DMS153 treated with DMSO at 0.1 percent for 48 hours (cell line): ENCODE data around the gene MMP24.
"Not testable (repeated sequence)": the region's sequence is repeated elsewhere in the genome, so short reads cannot be mapped to it uniquely, and the experiment has no call there.

Experiments
- DNase-seq: peaks from one replicate; lab custom pipeline; 2025; ENCODE audit not compliant: unreplicated experiment; lab: John Stamatoyannopoulos, UW

The MMP24 gene

DNA sequence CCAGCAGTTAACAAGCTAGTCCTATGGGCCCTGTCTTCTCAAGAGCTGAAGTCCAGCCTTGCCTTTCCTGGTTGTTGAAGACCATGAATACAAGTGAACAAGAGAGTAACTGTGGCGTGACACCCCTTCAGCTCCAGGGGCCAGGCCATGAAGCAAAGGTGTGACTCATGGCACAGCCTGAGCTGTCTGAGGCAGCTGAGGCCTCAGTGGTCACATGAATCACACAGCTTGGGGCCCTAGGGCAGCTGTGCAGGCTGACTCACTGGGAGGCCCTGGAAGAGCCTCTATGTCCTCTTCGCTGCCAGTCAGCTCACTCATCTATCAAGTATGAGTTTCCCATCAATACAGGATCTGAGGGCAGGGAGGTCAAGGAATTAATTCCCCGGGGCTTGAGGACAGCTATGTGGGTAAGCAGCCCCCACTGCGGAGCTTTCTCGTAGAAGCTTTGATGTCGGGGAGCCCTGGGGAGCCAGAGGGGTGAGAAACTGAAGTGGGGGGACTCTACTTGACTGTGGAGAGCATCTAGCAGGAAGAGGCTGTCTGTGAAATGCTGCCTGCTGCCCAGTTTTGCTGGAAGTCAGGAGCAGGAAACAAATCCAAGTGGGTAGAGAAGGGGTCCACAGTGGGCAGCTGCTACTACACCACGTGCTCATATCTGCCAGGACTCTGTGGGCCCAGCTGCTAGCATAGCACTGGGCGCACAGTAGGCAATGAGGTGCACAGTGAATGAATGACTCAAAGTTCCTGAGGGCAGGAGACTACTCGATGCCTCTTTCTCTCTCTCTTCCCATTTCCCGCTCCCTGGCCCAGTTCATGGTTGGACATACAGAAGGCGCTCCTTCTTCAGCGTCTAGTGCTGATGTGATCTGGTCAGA, 79.4 kb downstream of the MMP24 start:
- DNase-seq: no peak

DNA sequence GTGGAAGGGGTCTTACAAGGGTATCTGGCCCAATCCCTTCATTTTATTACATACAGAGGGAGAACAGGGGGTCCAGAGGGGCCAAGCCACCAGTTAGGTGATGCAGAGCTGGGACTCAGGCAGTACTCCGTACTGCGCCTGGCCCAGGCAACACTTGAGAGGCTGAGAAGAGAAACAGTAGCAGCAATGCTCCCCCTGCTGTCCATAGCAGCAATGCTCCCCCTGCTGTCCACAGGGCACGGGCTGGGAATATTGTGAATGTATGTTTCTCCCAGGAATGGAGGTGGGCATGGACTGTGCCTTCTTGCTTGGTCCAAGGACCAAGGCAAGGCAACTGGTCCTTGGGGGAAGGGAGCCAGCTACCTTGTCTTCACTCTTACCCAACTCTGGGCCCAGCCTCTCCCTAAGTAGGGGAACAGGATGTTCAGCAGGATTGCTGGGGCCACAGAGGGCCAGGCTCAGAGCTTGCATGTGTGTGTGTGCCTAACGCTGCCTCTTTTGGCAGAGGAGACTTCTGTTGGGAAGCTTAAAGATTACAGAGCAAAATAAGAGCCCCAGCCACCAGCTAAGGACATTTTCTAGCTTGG, 80.5 kb downstream of the MMP24 start:
- peak; percentile 7 for DNase-seq

DNA sequence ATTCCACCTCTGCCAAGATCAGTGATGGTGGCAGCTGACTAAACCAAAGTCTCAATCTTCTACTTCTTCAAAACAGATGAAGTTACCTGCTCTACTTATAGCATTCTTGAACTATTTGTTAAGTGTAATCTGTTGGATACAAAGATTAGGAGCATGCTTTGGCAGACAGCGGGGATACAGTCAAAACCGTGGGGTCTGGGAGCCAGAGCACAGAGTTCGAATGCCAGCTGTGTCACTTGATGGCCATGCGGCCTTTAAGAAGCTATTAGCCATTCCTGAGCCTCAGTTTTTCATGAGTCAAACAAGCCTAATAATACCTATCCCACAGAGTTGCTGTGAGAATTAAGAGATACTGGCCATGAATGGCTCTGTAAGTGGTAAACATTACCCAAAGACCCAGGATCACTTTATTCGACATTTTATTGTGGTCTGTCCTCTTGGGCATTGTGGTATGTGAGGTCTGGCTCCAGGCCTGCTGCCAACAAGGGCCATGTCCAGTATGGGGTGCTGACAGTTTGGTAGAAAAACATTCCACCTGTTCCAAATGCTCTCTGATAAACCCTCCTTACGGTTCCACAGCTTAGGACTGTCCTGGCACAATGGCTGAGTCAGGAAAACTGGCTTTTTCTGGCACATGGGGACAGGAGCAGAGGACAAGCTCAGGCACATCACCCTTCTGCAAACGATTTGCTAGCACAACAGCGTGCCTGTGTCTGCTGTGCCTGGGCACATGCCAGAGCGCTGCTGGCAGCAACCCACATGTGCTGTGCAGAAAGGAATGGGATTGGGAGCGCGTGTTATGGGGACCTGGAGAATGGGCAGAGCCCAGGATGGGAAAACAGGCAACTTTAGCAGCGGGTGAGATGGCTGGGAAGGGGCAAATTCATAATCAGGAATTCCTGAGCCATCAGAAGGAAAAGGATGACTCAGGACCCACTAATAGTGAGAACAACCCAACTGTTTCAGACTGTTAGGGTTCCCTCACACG, 81.5 kb downstream of the MMP24 start:
- DNase-seq: peak; percentile 50

DNA sequence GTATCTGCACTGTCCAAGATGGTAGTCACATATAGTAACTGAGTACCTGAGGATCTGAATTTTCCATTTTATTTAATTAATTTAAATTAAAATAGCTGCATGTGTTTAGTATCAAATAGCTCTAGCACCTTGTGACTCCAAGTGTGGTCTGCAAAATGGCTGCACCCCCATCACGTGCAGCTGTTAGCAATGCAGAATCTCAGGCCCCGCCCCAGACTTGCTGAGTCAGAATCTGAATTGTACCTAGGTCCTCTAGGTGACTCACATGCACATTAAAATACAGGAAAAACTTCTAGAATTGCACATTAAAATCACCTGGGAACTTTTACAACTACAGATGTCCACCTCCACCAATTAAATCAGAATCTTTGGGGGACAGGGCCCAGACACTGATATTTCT, 84.9 kb downstream of the MMP24 start:
- no peak for DNase-seq

DNA sequence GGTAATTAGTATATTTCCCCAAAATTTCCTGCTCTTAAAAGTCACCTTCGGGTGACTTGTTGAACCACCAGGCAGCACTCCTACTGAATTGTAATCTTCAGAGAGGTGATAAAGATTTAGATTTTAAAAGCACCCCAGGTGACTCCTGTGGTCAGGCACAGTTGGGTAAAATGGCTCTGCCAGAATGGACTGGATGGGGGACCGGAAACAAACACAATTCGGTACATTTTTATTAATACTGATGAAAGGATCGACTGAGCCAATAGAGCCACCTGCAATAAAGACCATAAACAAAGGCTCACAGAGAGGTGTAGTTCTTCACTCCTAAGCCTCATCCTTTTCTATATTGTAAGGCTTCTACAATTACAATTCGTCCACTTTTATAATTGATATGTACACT, 85.3 kb downstream of the MMP24 start:
- no peak for DNase-seq

DNA sequence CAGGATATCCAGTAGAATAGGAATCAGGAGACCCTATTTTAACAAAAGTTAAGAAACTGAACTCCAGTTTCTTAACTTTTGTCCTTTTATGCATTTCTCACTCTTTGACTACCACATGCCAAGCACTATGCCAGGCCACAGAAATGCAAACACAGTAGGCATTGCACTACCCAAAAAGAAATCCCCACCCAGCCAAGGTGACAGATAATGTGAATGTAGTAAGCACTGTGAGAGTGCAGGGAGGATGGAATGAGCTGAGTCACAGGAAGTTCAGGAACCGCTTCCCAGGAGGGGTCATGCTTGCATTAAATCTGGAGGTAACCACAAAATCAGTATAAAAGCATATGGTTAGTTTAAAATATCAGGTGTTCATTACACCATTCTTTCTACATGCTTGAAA, 85.8 kb downstream of the MMP24 start:
- no peak for DNase-seq

DNA sequence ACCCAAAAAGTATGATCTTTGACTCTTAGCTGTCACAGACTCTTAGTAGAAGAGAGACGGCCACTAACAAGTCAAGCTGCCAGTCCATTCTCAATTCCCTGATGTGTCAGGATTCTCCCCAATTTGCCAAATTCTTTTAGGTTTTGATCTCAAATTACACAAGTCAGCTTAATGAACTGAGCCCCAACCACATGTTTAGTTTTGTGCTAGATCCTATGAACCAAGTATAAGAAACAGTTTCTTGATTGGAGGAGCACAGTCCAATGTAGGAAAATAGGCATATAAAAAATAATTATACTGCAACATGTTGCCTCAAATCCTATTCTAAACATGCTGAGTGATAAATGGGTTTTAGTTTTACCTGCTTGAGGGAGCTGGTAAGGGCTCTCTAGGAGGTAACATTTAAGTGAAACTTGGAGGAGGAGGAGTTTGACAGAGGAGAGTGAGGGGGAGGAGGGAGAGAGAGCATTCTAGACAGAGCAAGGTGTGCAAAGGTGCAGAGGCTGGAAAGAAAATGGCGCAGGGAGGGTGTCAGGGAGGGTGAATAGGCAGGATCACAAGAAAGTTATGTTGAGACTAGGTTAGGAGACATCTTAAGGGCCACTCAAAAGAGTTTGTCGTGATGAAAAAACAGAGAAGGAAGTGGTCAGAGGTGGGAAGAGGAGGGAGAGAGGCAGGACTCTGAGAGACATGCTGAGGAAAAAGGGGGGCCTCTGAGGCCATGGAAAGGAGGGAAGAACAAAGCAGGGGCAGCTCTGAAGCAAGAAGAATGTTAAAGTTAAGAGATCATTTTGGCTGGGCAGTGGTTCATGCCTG, 88.5 kb downstream of the MMP24 start:
- no peak for DNase-seq

DNA sequence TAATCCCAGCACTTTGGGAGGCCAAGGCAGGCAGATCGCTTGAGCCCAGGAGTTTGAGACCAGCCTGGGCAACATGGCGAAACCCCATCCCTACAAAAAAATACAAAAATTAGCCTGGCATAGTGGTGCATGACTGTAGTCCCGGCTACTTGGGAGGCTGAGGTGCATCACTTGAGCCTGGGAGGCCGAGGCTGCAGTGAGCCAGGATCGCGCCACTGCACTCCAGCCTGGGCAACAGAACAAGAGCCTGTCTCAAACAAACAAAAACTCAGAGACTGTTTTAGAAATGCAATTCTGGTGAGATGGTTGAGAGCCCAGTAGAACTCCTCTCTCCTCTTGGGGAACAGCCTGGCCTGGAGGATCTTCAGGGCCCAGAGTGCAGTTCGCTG, 89.1 kb downstream of the MMP24 start:
- not testable (repeated sequence) for DNase-seq

DNA sequence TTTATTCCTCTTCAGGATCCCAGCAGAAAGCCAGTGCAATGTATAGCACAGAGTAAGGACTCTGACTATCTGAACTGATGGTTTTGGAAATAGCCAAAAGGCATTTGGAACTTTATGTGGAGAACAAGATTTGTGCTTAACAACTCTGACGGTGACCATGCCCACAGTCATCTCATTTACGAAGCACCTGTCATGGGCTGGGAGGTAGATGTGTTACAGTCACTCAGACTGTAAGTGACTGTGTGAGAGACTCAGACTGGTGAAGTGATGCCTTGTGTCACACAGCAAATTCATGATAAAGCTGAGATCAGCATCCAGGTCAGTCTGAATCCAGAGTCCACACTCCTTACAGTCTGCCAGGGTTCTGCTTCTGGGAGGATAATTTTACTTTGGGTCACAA, 89.6 kb downstream of the MMP24 start:
- DNase-seq: no peak

DNA sequence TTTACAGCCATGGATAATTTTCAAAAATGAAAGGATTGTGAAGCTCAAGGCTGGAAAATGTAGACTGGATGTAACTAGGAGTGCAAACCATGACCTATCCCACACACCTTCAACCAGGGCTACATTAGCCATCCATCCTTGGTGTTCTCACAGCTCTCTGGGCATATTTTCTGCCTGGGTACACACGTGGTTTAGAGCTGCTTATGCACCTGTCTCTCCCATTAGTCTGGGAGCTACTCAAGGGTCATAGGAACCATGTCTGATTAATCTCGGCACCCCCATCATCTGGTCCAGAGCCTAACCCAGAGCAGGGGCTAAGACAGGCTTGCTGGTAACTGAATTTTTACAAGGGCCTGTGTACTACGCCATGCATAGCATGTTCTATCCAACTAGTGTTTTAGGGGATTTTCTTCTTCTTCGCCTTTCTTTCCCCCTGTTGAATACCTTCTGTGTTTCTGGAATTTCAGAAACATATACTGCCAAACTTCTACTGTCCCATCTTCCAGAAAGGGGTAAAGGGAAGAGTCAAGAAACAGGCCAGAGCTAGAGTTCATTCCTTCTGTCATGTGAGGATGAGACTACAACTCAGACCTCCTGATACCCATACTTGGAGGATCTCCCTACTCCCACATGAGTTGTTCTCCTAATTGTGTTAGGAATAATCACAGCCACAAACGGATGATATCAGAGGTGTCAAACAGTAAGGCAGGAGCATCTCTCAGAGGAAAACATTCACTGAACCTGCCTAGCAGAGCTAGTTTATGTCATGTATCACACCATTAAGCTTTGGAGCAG, 91.1 kb downstream of the MMP24 start:
- DNase-seq: no peak

DNA sequence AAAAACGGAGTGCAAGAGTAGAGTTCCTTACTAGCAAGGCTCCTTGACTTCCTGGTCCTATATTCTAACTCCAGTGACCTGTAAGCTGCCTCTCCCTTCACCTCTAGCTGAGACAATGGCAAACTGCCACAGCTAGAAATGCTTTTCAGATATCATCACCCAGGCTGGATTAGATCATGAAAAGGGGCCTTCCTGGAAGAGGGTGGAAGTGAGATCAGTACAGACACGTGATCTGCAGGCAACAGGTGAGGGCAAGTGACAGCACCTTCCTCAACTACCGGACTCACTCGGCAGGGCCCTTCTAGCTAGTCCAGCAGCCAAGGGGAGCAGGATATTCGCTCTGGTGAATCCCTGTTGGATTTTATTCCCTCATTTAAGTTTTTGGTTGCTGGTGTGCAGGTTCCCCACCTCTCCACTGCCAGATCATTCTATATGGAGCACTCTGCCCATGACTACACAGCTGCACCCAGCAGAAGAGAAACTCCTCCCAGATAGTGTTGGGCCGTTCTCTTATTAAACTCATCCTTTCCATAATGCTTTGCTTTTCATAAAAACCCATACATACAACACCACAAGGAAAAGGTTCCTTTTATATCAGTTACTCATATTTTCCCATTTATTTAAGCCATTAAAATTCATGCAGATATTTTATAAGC, 92.1 kb downstream of the MMP24 start:
- DNase-seq: peak; percentile 57

DNA sequence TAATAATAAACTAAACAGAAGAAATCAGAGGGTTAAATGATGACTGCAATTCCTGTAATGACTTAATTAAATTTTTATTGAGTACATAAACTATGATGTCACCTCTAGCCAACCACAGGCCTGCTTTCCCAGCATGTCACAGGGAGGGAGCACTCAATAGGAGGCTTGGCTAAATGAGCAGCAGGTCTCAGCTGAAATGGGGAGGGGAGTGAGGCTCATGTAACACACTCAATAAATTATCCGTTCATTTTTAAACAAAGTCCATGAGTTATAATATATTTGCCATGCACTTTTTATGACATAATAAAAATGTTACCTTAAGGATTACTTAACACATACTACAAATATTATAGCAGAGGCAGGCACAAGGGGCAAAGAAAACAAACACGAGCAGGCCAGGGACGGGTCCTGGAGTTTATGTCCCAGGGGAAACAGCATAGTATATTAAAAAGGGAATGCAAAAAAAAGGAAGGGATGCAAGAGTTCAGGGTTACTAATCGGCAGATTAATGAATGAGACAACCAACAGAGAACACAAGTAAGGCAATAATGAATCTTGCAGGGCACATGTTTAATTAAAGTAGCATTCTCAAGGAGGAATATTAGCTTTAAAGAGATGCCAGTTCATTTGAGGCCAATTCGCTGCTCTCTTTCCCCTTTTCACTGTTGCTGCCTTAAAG, 92.8 kb downstream of the MMP24 start:
- DNase-seq: peak; percentile 23

DNA sequence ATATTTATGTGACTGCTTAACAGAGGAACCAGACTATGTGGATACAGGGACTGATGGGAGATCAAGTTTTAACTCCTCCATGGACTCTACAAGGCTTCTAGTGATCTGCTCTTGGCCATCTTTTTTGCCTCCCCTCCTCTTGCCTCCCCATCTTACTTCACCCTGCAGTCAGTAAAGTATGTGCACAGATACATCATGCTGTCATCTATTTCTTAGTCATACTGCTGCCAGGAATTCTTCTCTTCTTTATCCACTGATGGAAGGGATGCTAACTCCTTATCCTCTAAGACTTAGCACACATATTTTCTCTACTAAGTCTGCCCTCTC, 93.3 kb downstream of the MMP24 start:
- DNase-seq: no peak

DNA sequence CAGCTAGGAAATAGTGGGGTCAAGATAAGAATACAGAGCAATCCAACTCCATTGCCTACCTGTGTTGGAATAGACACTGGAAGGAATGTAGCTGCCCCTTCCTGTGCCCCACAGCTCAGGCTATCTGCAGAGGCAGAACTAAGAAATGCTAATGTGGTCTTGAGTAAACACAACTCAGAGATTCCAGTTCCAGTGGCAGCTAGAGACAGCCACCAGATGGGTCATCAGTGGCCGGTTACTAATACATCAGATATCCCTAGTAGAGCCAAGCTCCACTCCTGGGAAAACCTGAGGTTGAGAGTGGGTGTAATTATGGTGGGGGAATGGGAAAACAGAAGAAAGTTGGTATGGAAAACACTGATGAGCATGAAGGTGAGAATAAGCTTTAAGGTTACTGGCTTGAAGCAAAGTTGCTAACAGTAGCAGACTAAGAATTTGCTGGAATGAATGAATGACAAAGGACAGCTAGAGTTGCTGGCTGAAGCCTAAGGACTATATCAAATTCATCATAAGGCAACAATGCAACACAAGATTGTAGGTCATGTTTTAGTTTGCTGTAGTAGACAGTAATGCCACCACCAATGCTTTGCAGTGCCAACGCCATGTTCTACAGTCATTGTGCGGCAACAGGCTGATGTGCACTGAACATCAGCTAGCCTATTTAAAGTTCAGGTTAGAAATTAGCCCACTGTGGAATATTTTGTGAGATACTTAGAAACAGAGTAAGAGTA, 94.1 kb downstream of the MMP24 start:
- no peak for DNase-seq

DNA sequence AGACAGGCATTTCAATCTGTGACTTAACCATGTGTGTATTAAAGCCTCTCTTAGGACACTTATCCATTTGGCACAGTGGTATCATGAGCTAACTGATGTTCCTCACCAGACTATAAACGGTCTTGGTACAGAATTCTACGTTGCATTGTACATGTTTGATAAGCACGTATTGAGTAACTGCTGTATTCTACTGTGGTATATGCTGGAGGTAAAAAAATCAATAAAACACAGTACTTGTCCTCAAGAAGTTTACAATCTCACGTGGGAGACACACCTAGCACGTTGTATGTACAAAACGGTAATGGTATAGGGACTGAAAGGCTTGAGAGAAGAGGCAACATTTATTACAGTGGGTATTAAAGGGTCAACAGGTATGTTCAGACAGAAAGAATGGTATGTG, 98.9 kb downstream of the MMP24 start:
- no peak for DNase-seq

DNA sequence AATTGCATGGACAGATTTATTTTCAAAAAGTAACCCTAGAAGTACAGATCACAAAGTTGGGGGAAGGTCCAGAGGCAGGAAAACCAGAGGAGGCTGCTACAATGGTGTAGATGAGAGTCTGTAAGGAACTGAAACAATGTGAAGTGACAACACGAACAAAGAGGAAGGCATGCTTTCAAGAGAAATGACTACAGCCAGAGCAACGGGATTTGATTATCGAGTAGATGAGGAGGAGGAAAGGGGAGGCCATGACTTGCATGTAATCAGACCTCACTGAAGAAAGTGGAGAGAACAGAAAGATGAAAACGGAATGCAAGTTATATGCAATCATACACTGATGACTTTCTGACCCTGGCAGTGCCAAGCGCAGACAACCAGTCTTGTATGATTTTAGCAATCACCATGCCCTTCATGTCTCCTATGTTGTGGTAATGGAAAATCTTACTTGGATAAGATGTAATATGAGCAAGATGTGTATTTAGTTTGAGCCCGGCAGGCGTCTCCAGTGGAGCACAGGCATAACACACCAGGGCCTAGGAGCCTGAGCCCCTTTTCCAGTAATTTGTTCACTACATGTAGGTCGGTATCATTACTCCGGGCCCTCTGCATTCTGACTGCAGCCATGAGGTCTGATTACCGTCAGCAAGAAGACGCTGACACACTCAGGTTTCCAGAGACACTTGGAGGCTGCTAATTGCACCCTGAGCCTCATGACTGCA, 99.7 kb downstream of the MMP24 start:
- DNase-seq: no peak
